Breast epithelium (tissue), 4 donors: ENCODE data around the gene VHLL. TPM values are rescaled to one million over a fixed set of nuclear protein-coding genes. Genes with fewer than 3 reads are reported as not detected.

Experiments
- DNase-seq, 2 donors: peaks; one replicate each; pipeline ENCODE4 v3.0.0-alpha.2; 2019; ENCODE audit warnings: low spot score in 2 of 2
- H3K27ac ChIP-seq, 2 donors: fragments of 200-600 bp; sonication (generic) in 1 of 2; one replicate each; pipeline ENCODE4 v1.5.1; 2016 to 2019; ENCODE audit warnings: mild to moderate bottlenecking in 1 of 2
- H3K27me3 ChIP-seq, 2 donors: fragments of 200-600 bp; sonication (generic) in 1 of 2; one replicate each; pipeline versions ENCODE4 v1.5.1 to v1.6.0; 2017 to 2019; ENCODE audit warnings: control low read depth in 1 of 2, mild to moderate bottlenecking in 1 of 2
- H3K36me3 ChIP-seq: fragments of 200-600 bp; one replicate; pipeline ENCODE4 v1.5.1; 2019
- H3K4me1 ChIP-seq, 2 donors: fragments of 200-600 bp; sonication (generic); one replicate each; pipeline ENCODE4 v1.5.1; 2016 to 2019; ENCODE audit warnings: control low read depth in 1 of 2
- H3K4me3 ChIP-seq, 3 donors: fragments of 200-600 bp; sonication (generic); 1 replicate in 2 of 3; 2 replicates in 1 of 3; pipeline ENCODE4 v1.5.1; 2016 to 2019; ENCODE audit warnings: mild to moderate bottlenecking in 3 of 3, moderate library complexity in 2 of 3
- H3K9me3 ChIP-seq, 2 donors: fragments of 200-600 bp; sonication (generic) in 1 of 2; one replicate each; pipeline ENCODE4 v1.5.1; 2016 to 2019; ENCODE audit warnings: control low read depth in 1 of 2
- POLR2A ChIP-seq: fragments of 450-650 bp; IDR thresholded peaks from one replicate; pipeline ENCODE4 v1.6.1; 2016; ENCODE audit warnings: antibody characterized with exemption, mild to moderate bottlenecking, moderate library complexity
- POLR2AphosphoS5 ChIP-seq, 3 donors: sonication (generic); formaldehyde crosslinking; IDR thresholded peaks; one replicate each; pipeline ENCODE4 v1.6.1; 2017; ENCODE audit warnings: antibody characterized with exemption in 3 of 3
- intact Hi-C: fragments of 100-400 bp; cut with DNase I; formaldehyde crosslinking; loops from one replicate; pipeline ENCODE4 v1.15.1; 2023; ENCODE audit warnings: low total_unique reads
- total RNA-seq, 3 donors: library from RNA; depleted of rRNA; stranded (reverse); fragments of >200 nt; gene quantifications; one replicate each; pipeline ENCODE4 v1.1.0, GENCODE V29; 2016
- TF ChIP-seq, protein P1 (sequence below), 3 donors: fragments of 450-650 bp; IDR thresholded peaks; one replicate each; pipeline ENCODE4 v1.5.1; 2016 to 2017; ENCODE audit warnings: antibody characterized with exemption in 3 of 3, mild to moderate bottlenecking in 3 of 3, moderate library complexity in 3 of 3

VHLL gene
- total RNA-seq, 3 donors from 2014 or later, result 0.98 TPM; not detected in 2

DNA sequence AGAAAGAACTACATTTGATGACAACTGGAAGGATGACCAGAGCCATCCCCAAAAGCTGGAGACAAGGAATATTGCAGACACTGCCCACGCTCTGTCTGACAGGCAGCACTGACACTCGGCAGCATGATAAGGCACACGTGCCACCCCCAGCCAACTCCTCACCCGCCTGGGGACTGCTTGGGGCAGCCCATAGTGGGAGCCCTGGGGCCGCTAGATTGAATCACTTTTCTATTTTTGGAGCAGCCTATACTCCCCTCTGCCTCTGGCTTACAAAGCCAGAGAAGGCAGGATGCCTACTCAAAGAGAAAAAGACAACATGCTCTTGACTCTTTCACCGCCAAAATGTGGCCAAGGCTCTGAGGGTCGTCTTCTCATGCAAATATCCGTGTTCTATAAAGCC lies 17.8 kb downstream of the VHLL start:
- Histone ChIP-seq H3K27me3 (no peaks in the 10 kb centered on the region), H3K4me3 (peak overlapping the region; percentile 77 to 96 (median 89)), H3K27ac (no peak overlapping the region), H3K4me1 (peaks cover 0 to 18% of the 10 kb centered on the region in 2 donors), H3K36me3 (no peaks in the 10 kb centered on the region), H3K9me3 (no peaks in the 10 kb centered on the region)
- intact Hi-C loops, result no loop called here
- DNase-seq, result no peak
- TF ChIP-seq, protein P1, sequence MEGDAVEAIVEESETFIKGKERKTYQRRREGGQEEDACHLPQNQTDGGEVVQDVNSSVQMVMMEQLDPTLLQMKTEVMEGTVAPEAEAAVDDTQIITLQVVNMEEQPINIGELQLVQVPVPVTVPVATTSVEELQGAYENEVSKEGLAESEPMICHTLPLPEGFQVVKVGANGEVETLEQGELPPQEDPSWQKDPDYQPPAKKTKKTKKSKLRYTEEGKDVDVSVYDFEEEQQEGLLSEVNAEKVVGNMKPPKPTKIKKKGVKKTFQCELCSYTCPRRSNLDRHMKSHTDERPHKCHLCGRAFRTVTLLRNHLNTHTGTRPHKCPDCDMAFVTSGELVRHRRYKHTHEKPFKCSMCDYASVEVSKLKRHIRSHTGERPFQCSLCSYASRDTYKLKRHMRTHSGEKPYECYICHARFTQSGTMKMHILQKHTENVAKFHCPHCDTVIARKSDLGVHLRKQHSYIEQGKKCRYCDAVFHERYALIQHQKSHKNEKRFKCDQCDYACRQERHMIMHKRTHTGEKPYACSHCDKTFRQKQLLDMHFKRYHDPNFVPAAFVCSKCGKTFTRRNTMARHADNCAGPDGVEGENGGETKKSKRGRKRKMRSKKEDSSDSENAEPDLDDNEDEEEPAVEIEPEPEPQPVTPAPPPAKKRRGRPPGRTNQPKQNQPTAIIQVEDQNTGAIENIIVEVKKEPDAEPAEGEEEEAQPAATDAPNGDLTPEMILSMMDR (IDR thresholded peaks at IDR 0.05), result no peak
- TF ChIP-seq POLR2A, result no peak
- TF ChIP-seq POLR2AphosphoS5 (IDR thresholded peaks at IDR 0.05), result no peak

DNA sequence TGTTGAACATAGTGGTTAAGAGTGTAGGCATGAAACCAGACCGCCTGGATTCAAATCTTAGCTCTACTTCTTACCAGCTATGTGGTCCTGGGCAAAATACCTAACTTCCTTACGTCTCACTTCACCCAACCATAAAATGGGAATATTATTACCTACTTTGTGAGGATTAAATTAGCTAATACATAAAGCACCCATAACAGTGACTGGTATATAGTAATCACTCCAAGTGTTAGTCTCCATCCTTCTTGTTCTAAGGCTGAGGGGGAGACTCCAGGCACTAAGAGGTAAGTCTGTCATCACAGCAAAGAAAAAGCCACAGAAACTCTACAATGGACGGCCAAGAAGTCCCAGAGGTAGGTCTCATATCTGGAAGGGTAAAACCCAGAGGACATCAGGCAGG lies 19.3 kb downstream of the VHLL start:
- H3K9me3 ChIP-seq, result no peaks in the 10 kb centered on the region
- peaks cover 0 to 18% of the 10 kb centered on the region in 2 donors for H3K4me1 ChIP-seq
- H3K4me3 ChIP-seq, result no peak overlapping the region
- TF ChIP-seq, protein P1 (IDR thresholded peaks at IDR 0.05), result no peak
- TF ChIP-seq POLR2AphosphoS5 (IDR thresholded peaks at IDR 0.05), result no peak
- H3K36me3 ChIP-seq, result no peaks in the 10 kb centered on the region
- DNase-seq, result no peak
- intact Hi-C loops, result loop anchor here (2.0 kb wide), 1 partner anchor 19 kb away; the partner anchor contains the start of gene VHLL
- H3K27me3 ChIP-seq, result no peaks in the 10 kb centered on the region
- no peak overlapping the region for H3K27ac ChIP-seq

GRCh38 chr1:156276966-156277381 lies 22.1 kb downstream of the VHLL start:
- no peak overlapping the region for H3K27ac ChIP-seq
- intact Hi-C loops, result no loop called here
- H3K36me3 ChIP-seq, result peaks cover 4% of the 10 kb centered on the region
- H3K9me3 ChIP-seq, result no peaks in the 10 kb centered on the region
- no peak overlapping the region for H3K4me3 ChIP-seq
- DNase-seq, result no peak
- TF ChIP-seq POLR2AphosphoS5 (IDR thresholded peaks at IDR 0.05), result no peak
- TF ChIP-seq, protein P1 (IDR thresholded peaks at IDR 0.05), result no peak
- TF ChIP-seq POLR2A, result no peak
- H3K4me1 ChIP-seq, result peaks cover 0 to 8% of the 10 kb centered on the region in 2 donors
- no peaks in the 10 kb centered on the region for H3K27me3 ChIP-seq

DNA sequence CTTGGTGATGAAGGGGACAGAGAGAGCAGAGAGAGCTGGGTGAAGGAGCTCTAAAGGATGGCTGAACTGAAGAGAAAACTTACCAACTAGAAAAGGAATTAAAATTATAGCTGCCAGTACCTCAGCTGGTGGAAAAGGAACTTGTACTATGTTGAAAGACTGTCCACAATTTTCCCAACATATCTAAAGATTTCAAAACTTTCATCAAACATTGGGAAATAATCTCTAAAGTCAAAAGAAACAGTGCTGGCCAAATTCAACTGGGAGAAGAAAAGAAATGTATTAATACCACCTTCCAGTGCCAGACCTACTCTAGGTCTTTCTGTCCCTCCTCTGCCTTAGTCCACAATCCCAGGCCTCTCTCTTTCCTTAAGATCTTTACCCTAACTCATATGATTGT lies 22.6 kb downstream of the VHLL start:
- H3K27me3 ChIP-seq, result no peaks in the 10 kb centered on the region
- H3K4me3 ChIP-seq, result no peak overlapping the region
- DNase-seq, result no peak
- H3K9me3 ChIP-seq, result no peaks in the 10 kb centered on the region
- peaks cover 4% of the 10 kb centered on the region for H3K36me3 ChIP-seq
- intact Hi-C loops, result no loop called here
- H3K4me1 ChIP-seq, result peaks cover 0 to 6% of the 10 kb centered on the region in 2 donors
- H3K27ac ChIP-seq, result no peak overlapping the region
- TF ChIP-seq, protein P1 (IDR thresholded peaks at IDR 0.05), result no peak
- TF ChIP-seq POLR2AphosphoS5 (IDR thresholded peaks at IDR 0.05) (no peak), POLR2A (no peak)

GRCh38 chr1:156270314-156270713 lies 28.8 kb downstream of the VHLL start:
- Histone ChIP-seq H3K27ac (no peak overlapping the region), H3K9me3 (no peaks in the 10 kb centered on the region), H3K4me1 (no peaks in the 10 kb centered on the region), H3K27me3 (no peaks in the 10 kb centered on the region), H3K4me3 (no peak overlapping the region), H3K36me3 (peaks cover 20% of the 10 kb centered on the region)
- DNase-seq, result no peak
- TF ChIP-seq POLR2AphosphoS5 (IDR thresholded peaks at IDR 0.05), result no peak
- no peak for TF ChIP-seq POLR2A
- TF ChIP-seq, protein P1 (IDR thresholded peaks at IDR 0.05), result no peak
- intact Hi-C loops, result no loop called here
